ENCODE data around the gene UNC93B1. TPM values are rescaled to one million over a fixed set of nuclear protein-coding genes. Genes with fewer than 3 reads are reported as not detected.

UNC93B1 gene
- total and polyA plus RNA-seq, 2 donors, result 20.5 to 34.9 TPM

DNA sequence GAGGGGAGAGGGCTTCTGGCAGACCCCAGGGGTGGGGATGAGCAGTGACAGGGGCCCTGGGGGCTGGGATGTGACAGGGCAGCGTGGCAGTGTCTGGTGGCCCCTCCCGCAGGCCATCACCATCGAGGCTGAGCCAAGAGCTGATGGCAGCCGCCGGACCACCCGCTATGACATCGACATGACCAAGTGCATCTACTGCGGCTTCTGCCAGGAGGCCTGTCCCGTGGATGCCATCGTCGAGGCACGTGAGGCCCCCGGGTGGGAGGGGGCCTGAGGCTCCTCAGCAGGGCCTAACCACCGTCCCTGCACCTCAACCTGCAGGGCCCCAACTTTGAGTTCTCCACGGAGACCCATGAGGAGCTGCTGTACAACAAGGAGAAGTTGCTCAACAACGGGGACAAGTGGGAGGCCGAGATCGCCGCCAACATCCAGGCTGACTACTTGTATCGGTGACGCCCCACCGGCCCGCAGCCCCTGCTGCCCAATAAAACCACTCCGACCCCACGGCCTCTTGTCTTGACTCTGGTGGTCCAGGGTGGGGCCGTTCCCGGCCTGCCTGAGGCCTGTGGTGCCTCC lies 32.3 kb upstream of the UNC93B1 start:
- no peaks in the 10 kb centered on the region for H3K36me3 ChIP-seq (ENCODE audit: insufficient read depth)
- no peaks in the 10 kb centered on the region for H3K4me1 ChIP-seq (ENCODE audit: insufficient read depth)
- no peak for DNase-seq (ENCODE audit: extremely low spot score)
- no peak overlapping the region for H3K4me3 ChIP-seq (ENCODE audit: low read depth, low read length)
- WGBS, result 83% methylated on average over 27 of the region's 27 CpGs
- H3K27ac ChIP-seq (ENCODE audit: low read depth), result peak overlapping the region; percentile 26

DNA sequence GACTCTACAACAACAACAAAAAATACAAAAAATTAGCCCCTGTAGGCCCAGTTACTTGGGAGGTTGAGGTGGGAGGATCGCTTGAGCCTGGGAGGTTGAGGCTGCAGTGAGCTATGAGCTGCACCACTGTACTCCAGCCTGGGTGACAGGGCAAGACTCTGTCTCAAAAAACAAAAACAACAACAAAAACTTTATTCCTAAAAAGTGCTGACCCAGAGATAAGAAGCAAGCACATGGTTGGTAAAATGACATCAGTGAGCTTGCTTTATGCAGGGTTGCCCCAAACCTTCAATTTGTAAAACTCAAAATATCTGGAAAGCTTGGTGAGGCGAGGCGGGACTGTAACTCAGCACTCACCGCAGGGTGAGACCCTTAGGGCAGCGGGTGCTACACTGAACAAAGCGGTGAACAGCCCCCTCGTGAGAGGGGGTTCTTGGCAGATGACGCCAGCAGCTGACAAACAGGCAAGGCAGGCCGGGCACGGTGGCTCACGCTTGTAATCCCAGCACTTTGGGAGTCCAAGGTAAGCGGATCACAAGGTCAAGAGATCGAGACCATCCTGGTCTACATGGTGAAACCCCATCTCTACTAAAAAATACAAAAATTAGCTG lies 31.5 kb upstream of the UNC93B1 start:
- Histone ChIP-seq H3K36me3 (ENCODE audit: insufficient read depth) (no peaks in the 10 kb centered on the region), H3K4me3 (ENCODE audit: low read depth, low read length) (no peak overlapping the region), H3K27ac (ENCODE audit: low read depth) (no peak overlapping the region), H3K4me1 (ENCODE audit: insufficient read depth) (no peaks in the 10 kb centered on the region)
- DNase-seq (ENCODE audit: extremely low spot score), result no peak
- WGBS, result 86% methylated on average over 13 of the region's 13 CpGs

DNA sequence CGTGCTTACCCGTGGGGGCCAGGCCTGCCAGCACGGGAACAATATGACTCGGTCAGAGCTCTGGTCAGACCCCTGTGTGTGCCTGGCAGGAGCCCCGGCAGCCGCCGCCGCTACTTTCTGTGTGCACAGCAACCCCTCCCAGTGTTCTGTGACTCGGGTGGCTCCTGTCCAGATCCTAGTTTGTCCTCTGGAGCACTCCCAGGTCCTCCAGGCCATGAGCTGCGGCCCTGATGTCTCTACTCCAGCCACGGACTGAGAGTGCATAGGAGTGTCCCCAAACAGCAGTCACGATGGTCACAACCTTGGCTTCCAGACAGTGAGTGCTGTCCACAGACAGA lies 29.8 kb upstream of the UNC93B1 start:
- H3K36me3 ChIP-seq (ENCODE audit: insufficient read depth), result no peaks in the 10 kb centered on the region
- no peak overlapping the region for H3K27ac ChIP-seq (ENCODE audit: low read depth)
- H3K4me1 ChIP-seq (ENCODE audit: insufficient read depth), result no peaks in the 10 kb centered on the region
- 87% methylated on average over 12 of the region's 12 CpGs for WGBS
- no peak overlapping the region for H3K4me3 ChIP-seq (ENCODE audit: low read depth, low read length)
- DNase-seq (ENCODE audit: extremely low spot score), result no peak

DNA sequence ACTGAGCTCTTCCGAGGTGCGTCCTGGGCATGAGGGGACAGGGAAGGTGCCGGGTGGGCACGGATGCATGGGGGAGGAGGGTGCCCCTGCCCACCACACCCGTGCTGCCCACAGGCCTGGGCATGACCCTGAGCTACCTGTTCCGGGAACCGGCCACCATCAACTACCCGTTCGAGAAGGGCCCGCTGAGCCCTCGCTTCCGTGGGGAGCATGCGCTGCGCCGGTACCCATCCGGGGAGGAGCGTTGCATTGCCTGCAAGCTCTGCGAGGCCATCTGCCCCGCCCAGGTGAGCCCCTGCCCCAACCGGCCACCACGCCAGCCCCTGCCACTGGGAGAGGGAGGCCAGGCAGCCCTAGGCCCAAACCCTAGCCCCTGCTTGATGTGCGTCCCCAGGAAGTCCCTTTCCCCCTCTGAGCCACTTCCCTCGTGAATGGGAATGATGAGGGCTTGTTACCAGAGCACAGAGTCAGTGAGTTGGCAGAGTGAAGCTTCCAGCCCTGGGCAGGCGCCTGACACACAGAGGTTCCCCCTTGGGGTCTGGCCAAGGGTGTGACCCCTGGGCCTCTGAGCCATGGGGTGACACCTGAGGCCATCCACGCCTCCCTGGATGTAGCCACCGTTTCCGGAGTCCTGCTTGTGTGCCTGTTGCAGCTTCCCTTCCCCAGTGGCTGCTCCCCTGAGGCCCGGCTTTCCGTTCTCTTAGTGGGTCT lies 29.3 kb upstream of the UNC93B1 start:
- DNase-seq (ENCODE audit: extremely low spot score), result no peak
- Histone ChIP-seq H3K4me1 (ENCODE audit: insufficient read depth) (no peaks in the 10 kb centered on the region), H3K36me3 (ENCODE audit: insufficient read depth) (no peaks in the 10 kb centered on the region), H3K4me3 (ENCODE audit: low read depth, low read length) (no peak overlapping the region), H3K27ac (ENCODE audit: low read depth) (no peak overlapping the region)
- WGBS, result 93% methylated on average over 29 of the region's 29 CpGs

DNA sequence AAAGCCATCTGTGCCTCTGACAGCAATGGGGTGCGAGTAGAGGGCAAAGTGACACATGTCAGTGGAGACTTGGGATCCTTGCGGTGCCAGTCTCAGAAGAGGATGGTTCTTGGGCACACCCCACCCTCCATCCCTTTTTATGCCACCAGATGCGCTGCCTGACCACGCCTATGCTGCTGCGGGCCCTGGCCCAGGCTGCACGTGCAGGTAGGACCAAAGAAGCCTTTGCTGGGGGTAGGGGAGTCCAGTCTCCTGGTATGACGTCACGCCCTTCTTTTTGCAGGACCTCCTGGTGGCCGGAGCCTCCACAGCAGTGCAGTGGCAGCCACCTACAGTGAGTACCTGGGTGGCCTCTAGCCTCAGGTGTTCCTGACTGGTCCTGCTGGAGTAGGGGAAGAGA lies 28.1 kb upstream of the UNC93B1 start:
- H3K4me1 ChIP-seq (ENCODE audit: insufficient read depth), result no peaks in the 10 kb centered on the region
- no peak overlapping the region for H3K27ac ChIP-seq (ENCODE audit: low read depth)
- DNase-seq (ENCODE audit: extremely low spot score), result no peak
- H3K4me3 ChIP-seq (ENCODE audit: low read depth, low read length), result no peak overlapping the region
- no peaks in the 10 kb centered on the region for H3K36me3 ChIP-seq (ENCODE audit: insufficient read depth)
- WGBS, result 80% methylated on average over 9 of the region's 9 CpGs

DNA sequence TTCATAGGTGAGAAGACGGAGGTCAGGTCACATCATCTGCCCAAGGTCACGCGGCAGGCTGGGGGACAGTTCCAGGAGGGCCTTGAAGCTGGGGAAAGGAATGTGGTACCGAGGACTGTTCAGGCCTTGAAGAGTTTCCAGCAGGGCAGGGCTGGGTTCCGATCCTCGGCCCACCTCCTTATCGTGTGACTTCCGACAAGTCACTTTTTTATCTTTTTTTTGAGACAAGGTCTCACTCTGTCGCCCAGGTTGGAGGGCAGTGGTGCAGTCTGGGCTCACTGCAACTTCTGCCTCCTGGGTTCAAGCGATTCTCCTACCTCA lies 27.2 kb upstream of the UNC93B1 start:
- 12% methylated on average over 10 of the region's 10 CpGs for WGBS
- H3K27ac ChIP-seq (ENCODE audit: low read depth), result no peak overlapping the region
- peak overlapping the region; percentile 61 for H3K4me3 ChIP-seq (ENCODE audit: low read depth, low read length)
- no peak for DNase-seq (ENCODE audit: extremely low spot score)
- H3K4me1 ChIP-seq (ENCODE audit: insufficient read depth), result no peaks in the 10 kb centered on the region
- H3K36me3 ChIP-seq (ENCODE audit: insufficient read depth), result no peaks in the 10 kb centered on the region

DNA sequence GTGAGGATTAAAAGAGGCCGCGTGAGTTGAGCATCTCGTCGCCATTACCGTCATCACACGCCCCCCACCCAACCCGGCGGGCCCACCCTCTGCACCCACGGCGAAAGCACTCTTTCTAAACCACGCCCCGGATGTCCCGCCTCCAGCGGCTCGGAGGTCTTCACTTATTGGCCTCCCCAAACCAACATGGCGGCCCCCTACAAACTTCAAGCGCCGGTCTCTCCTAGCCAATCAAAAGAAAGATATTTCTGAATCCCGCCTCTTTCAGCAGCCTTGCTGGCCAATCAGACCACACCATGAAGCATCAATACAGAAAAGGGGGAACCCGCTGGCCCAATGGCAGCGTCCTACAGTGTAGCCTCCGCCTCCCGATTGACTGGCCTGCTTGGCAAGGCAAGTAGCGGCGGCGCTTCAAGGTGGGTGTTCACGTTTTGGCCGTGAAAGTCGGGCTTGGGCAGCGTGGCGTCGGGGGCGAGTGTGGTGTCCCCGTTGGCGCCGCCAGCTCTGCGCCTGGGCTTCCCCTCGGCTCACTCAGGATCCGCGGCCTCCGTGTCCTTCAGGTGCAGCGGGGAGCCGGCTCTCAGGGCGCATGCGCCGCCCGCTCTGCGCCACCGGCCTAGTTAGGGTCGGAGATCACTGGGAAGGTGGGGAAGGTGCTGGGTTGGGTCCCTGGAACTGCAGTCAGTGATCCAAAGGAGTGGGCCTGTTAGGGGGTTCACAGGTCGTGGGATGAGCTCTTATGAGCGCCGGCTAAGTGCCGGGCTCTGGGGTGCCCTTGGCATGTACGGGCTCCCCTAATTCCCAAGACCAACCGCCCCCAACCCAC lies 26.6 kb upstream of the UNC93B1 start, which contains the start of gene NDUFS8:
NDUFS8 (plus strand) TSS at position 364 of the 826 bp plus-strand sequence. CDS start 1,471 bp downstream, outside the sequence.
- WGBS, result under 1% methylated on average over 56 of the region's 56 CpGs
- Histone ChIP-seq H3K4me1 (ENCODE audit: insufficient read depth) (no peaks in the 10 kb centered on the region), H3K4me3 (ENCODE audit: low read depth, low read length) (peak within 1 kb of the TSS; percentile 61), H3K36me3 (ENCODE audit: insufficient read depth) (no peaks in the 10 kb centered on the region), H3K27ac (ENCODE audit: low read depth) (peak within 1 kb of the TSS; percentile 52)
- DNase-seq (ENCODE audit: extremely low spot score), result peak; percentile 99

- Histone ChIP-seq H3K4me3 (ENCODE audit: low read depth, low read length) (no peak overlapping the region), H3K27ac (ENCODE audit: low read depth) (no peak overlapping the region), H3K36me3 (ENCODE audit: insufficient read depth) (no peaks in the 10 kb centered on the region), H3K4me1 (ENCODE audit: insufficient read depth) (no peaks in the 10 kb centered on the region)
- no peak for DNase-seq (ENCODE audit: extremely low spot score)
- WGBS, result 87% methylated on average over 12 of the region's 12 CpGs
Observed at GRCh38 chr11:68028802-68029545, 25.1 kb upstream of the UNC93B1 start.

- 93% methylated on average over 21 of the region's 21 CpGs for WGBS
- H3K27ac ChIP-seq (ENCODE audit: low read depth), result no peak overlapping the region
- no peak overlapping the region for H3K4me3 ChIP-seq (ENCODE audit: low read depth, low read length)
- no peaks in the 10 kb centered on the region for H3K4me1 ChIP-seq (ENCODE audit: insufficient read depth)
- no peaks in the 10 kb centered on the region for H3K36me3 ChIP-seq (ENCODE audit: insufficient read depth)
- no peak for DNase-seq (ENCODE audit: extremely low spot score)
Observed at GRCh38 chr11:68027667-68028066, 23.8 kb upstream of the UNC93B1 start.

DNA sequence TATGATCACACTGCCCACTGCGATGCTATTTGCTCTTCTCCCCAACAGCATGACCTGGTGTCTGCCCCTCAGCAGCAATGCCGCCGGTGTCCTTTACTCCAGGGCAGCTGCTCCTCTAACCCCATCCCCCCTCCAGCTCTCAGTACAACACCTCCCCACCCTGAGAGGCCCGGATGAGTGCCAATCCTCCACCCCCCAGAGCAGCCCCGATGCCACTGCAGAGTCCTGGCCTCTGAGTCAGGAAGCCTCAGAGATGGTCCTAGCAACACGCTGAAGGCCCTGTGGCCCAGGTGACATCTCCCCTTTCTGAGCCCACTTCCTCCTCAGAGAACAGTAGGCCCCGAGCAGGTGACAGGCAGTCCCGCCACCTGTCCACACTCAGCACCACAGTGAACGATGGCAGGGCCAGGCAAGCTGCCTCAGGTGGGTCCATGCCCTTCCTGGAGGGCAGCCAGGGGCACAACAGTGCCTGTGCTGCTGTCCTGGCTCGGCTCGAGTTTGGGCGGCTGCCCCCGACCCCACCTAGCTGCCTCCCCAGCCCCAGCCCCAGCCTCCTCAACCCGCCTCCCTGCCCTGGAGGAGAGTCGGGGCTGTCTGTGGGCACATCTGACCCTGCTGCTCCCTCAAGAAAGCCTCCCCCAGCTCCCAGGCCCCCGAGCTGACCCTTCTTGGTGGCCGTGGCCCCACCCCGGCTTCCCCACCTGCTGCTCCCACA lies 22.7 kb upstream of the UNC93B1 start:
- WGBS, result 90% methylated on average over 18 of the region's 18 CpGs
- Histone ChIP-seq H3K36me3 (ENCODE audit: insufficient read depth) (no peaks in the 10 kb centered on the region), H3K27ac (ENCODE audit: low read depth) (no peak overlapping the region), H3K4me3 (ENCODE audit: low read depth, low read length) (no peak overlapping the region), H3K4me1 (ENCODE audit: insufficient read depth) (no peaks in the 10 kb centered on the region)
- no peak for DNase-seq (ENCODE audit: extremely low spot score)

- Histone ChIP-seq H3K4me3 (ENCODE audit: low read depth, low read length) (no peak overlapping the region), H3K27ac (ENCODE audit: low read depth) (no peak overlapping the region), H3K36me3 (ENCODE audit: insufficient read depth) (no peaks in the 10 kb centered on the region), H3K4me1 (ENCODE audit: insufficient read depth) (no peaks in the 10 kb centered on the region)
- 85% methylated on average over 5 of the region's 5 CpGs for WGBS
- DNase-seq (ENCODE audit: extremely low spot score), result no peak
Observed at GRCh38 chr11:68025047-68025446, 21.1 kb upstream of the UNC93B1 start.

DNA sequence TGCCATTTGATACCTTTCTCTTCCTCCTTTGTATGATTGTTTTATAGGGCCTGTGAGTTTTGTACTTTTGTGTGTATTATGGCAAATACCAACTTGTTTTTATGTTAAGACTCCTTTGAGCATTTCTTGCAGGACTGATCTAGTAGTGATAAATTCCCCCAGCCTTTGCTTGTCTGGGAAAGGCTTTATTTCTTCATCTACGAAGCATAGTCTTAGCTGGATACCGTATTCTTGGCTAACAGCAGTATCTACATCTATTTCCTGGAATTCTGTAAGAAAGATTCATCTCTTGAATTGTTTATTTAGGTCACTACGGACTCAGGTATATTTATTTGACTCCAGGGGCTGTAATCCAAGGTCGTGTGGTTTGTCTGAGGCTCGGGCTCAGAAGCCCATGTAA lies 20.6 kb upstream of the UNC93B1 start:
- 85% methylated on average over 5 of the region's 5 CpGs for WGBS
- Histone ChIP-seq H3K4me3 (ENCODE audit: low read depth, low read length) (no peak overlapping the region), H3K4me1 (ENCODE audit: insufficient read depth) (no peaks in the 10 kb centered on the region), H3K36me3 (ENCODE audit: insufficient read depth) (no peaks in the 10 kb centered on the region), H3K27ac (ENCODE audit: low read depth) (no peak overlapping the region)
- no peak for DNase-seq (ENCODE audit: extremely low spot score)

- 86% methylated on average over 13 of the region's 13 CpGs for WGBS
- DNase-seq (ENCODE audit: extremely low spot score), result no peak
- no peak overlapping the region for H3K27ac ChIP-seq (ENCODE audit: low read depth)
- no peak overlapping the region for H3K4me3 ChIP-seq (ENCODE audit: low read depth, low read length)
- no peaks in the 10 kb centered on the region for H3K4me1 ChIP-seq (ENCODE audit: insufficient read depth)
- H3K36me3 ChIP-seq (ENCODE audit: insufficient read depth), result no peaks in the 10 kb centered on the region
Observed at GRCh38 chr11:68022531-68022930, 18.6 kb upstream of the UNC93B1 start.

All from urinary bladder (tissue), 4 donors.